ENCODE data around the gene CTBS. TPM values are rescaled to one million over a fixed set of nuclear protein-coding genes. Genes with fewer than 3 reads are reported as not detected.

Gene CTBS
- total RNA-seq, 1 experiment from 2014 or later, result 10.1 TPM

- no peaks in the 10 kb centered on the region for H3K4me1 Mint-ChIP-seq
- H3K27ac Mint-ChIP-seq, result no peak overlapping the region
- H3K36me3 Mint-ChIP-seq, result no peaks in the 10 kb centered on the region
- CTCF ChIA-PET, result no interaction called here
- POLR2A ChIA-PET, result no interaction called here
- DNase-seq (ENCODE audit: low spot score) (no peak), ATAC-seq (no peak)
- H3K9me3 Mint-ChIP-seq, result no peaks in the 10 kb centered on the region
- H3K4me3 Mint-ChIP-seq, result no peak overlapping the region
- TF ChIP-seq AFF4 (CRISPR knock-in tag; IDR thresholded peaks at IDR 0.05; ENCODE audit: borderline replicate concordance) (no peak), JUN (CRISPR knock-in tag; IDR thresholded peaks at IDR 0.05) (no peak), GRHL2 (CRISPR knock-in tag; IDR thresholded peaks at IDR 0.05; ENCODE audit: insufficient replicate concordance, severe bottlenecking) (no peak), MAX (CRISPR knock-in tag; IDR thresholded peaks at IDR 0.05) (no peak), ETV6 (CRISPR knock-in tag; IDR thresholded peaks at IDR 0.05) (no peak), GTF2I (CRISPR knock-in tag; conservative IDR thresholded peaks at IDR 0.05) (no peak), ZNF317 (CRISPR knock-in tag; IDR thresholded peaks at IDR 0.05; ENCODE audit: borderline replicate concordance, low read depth) (no peak), OVOL2 (CRISPR knock-in tag; IDR thresholded peaks at IDR 0.05; ENCODE audit: borderline replicate concordance) (no peak), ESRRA (CRISPR knock-in tag; IDR thresholded peaks at IDR 0.05; ENCODE audit: borderline replicate concordance) (no peak), NFYB (CRISPR knock-in tag; conservative IDR thresholded peaks at IDR 0.05; ENCODE audit: low read depth) (no peak)
- no peaks in the 10 kb centered on the region for H3K27me3 Mint-ChIP-seq (ENCODE audit: low read depth)
Measured at GRCh38 chr1:84539972-84540371, 34.3 kb downstream of the CTBS start.

GRCh38 chr1:84538599-84538998 is 35.6 kb downstream of the CTBS start:
- Mint-ChIP-seq H3K4me1 (no peaks in the 10 kb centered on the region), H3K36me3 (no peaks in the 10 kb centered on the region), H3K27ac (no peak overlapping the region), H3K27me3 (ENCODE audit: low read depth) (no peaks in the 10 kb centered on the region), H3K9me3 (no peaks in the 10 kb centered on the region), H3K4me3 (no peak overlapping the region)
- ATAC-seq (no peak), DNase-seq (ENCODE audit: low spot score) (no peak)
- ChIA-PET CTCF (no interaction called here), POLR2A (no interaction called here)
- TF ChIP-seq GRHL2 (CRISPR knock-in tag; IDR thresholded peaks at IDR 0.05; ENCODE audit: insufficient replicate concordance, severe bottlenecking) (no peak), GTF2I (CRISPR knock-in tag; conservative IDR thresholded peaks at IDR 0.05) (no peak), SMAD4 (CRISPR knock-in tag; IDR thresholded peaks at IDR 0.05) (no peak), ZNF317 (CRISPR knock-in tag; IDR thresholded peaks at IDR 0.05; ENCODE audit: borderline replicate concordance, low read depth) (no peak), CREB1 (CRISPR knock-in tag; IDR thresholded peaks at IDR 0.05) (no peak), ZNF138 (CRISPR knock-in tag; conservative IDR thresholded peaks at IDR 0.05) (no peak), ZNF121 (CRISPR knock-in tag; IDR thresholded peaks at IDR 0.05) (no peak), HMGA2 (CRISPR knock-in tag; IDR thresholded peaks at IDR 0.05) (no peak), JUN (CRISPR knock-in tag; IDR thresholded peaks at IDR 0.05) (no peak), EMX1 (CRISPR knock-in tag; IDR thresholded peaks at IDR 0.05) (no peak), E2F1 (CRISPR knock-in tag; IDR thresholded peaks at IDR 0.05) (no peak), ELF4 (CRISPR knock-in tag; IDR thresholded peaks at IDR 0.05; ENCODE audit: low read depth) (no peak), ZNF671 (CRISPR knock-in tag; IDR thresholded peaks at IDR 0.05) (no peak), TCF7 (CRISPR knock-in tag; IDR thresholded peaks at IDR 0.05; ENCODE audit: low read depth) (no peak), E2F5 (CRISPR knock-in tag; IDR thresholded peaks at IDR 0.05) (no peak), MAX (CRISPR knock-in tag; IDR thresholded peaks at IDR 0.05) (no peak), USF1 (CRISPR knock-in tag; IDR thresholded peaks at IDR 0.05) (no peak), TP53 (CRISPR knock-in tag; IDR thresholded peaks at IDR 0.05) (no peak)
- TF ChIP-seq, protein P1, sequence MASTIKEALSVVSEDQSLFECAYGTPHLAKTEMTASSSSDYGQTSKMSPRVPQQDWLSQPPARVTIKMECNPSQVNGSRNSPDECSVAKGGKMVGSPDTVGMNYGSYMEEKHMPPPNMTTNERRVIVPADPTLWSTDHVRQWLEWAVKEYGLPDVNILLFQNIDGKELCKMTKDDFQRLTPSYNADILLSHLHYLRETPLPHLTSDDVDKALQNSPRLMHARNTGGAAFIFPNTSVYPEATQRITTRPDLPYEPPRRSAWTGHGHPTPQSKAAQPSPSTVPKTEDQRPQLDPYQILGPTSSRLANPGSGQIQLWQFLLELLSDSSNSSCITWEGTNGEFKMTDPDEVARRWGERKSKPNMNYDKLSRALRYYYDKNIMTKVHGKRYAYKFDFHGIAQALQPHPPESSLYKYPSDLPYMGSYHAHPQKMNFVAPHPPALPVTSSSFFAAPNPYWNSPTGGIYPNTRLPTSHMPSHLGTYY (CRISPR knock-in tag; IDR thresholded peaks at IDR 0.05), result no peak
- TF ChIP-seq, protein P2, sequence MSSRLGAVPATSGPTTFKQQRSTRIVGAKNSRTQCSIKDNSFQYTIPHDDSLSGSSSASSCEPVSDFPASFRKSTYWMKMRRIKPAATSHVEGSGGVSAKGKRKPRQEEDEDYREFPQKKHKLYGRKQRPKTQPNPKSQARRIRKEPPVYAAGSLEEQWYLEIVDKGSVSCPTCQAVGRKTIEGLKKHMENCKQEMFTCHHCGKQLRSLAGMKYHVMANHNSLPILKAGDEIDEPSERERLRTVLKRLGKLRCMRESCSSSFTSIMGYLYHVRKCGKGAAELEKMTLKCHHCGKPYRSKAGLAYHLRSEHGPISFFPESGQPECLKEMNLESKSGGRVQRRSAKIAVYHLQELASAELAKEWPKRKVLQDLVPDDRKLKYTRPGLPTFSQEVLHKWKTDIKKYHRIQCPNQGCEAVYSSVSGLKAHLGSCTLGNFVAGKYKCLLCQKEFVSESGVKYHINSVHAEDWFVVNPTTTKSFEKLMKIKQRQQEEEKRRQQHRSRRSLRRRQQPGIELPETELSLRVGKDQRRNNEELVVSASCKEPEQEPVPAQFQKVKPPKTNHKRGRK (CRISPR knock-in tag; IDR thresholded peaks at IDR 0.05; ENCODE audit: borderline replicate concordance), result no peak

Data from WTC11 (cell line).